Raji (cell line): ENCODE measurements around the gene VKORC1L1.

Experiments
- POLR2A ChIP-seq: IDR thresholded peaks from 2 replicates; pipeline ENCODE4 v1.6.1; 2011; ENCODE audit warnings: low read depth, low read length, control low read depth; ENCODE audit not compliant: insufficient read depth

Gene VKORC1L1

DNA sequence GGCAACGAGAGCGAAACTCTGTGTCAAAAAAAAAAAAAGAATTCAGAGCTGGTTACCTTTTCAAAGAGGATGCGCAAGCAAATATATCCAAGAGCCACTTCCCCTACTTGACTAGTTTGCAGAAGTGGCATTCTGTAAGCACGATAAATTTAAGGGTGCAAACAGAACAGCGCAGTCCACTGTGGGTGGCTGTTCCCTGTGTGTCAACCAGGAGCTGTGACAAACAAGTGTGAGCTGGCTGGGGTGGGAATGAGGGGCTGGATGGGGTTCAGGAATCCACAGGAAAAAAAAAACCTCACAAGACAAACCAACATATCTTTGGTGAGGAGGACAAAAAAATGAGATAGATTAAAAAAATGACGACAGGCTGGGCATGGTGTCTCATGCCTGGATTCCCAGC is 93.3 kb downstream of the VKORC1L1 start:
- no peak for TF ChIP-seq POLR2A

DNA sequence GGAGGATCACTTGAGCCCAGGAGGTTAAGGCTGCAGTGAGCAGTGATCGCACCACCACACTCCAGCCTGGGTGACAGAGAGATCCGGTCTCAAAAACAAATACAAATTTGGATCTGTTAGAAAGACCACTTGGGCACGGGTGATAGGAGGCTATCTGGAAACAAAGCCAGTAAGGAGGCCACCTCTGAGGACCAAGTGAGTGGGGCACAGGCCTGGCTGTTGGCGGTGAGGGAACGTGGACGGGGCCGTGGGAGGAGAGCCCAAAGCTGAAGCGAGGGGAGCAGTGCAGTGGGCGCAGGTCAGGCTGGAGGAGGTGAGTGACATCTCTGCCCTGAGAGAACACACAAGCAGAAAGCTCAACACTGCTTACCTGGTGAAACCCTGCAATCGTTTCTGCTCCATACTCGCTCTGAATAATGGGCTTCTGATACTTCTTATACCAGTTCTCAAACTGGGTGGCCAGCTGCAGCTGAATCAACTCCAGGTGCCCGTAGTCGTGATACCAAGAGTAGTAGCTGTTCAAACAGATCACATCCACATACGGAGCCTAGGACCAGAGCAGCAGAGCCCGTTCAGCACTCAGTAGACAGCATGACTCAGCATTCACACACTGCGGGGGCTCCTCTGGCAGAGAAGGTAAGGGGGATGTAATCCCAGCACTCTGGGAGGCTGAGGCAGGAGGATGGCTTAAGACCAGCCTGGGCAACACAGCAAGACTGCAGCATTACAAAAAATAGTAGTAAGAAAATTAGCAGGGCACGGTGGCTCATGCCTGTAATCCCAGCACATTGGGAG is 94.7 kb downstream of the VKORC1L1 start:
- TF ChIP-seq POLR2A, result no peak

DNA sequence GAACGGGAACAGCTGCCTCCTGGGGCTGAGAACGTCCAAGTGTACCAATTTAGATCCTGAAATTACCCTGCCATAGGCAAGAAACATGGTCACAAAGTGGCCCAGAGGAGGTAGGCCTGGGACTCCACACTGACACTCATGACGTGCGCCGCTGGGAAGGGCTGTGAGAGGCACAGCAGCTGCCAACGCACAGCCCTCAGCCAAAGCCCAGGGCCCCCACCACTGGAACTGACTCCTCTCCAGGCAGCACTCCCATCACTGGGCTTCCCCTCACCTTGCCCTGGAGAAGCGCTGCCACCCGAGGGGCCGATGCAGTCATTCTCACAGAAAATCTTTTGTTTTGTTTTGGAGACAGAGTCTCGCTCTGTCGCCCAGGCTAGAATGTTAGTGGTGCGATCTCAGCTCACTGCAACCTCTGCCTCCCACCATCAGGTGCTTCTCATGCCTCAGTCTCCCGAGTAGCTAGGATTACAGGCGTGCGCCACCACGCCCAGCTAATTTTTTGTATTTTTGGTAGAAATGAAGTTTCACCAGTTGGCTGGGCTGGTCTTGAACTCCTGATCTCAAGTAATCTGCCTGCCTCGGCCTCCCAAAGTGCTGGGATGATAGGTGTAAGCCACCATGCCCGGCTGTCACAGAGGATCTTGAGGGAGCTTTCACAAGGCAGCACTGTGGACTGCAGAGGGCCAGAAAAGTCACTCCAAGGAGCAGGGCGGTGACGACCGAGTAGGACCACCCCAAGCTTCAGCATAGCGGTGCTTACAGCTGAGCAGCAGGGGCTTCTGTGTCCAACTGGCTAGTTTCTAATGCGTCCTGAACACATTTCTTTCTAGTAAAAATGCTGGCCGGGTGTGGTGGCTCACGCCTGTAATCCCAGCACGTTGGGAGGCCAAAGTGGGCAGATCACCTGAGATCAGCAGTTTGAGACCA is 95.6 kb downstream of the VKORC1L1 start:
- no peak for TF ChIP-seq POLR2A

DNA sequence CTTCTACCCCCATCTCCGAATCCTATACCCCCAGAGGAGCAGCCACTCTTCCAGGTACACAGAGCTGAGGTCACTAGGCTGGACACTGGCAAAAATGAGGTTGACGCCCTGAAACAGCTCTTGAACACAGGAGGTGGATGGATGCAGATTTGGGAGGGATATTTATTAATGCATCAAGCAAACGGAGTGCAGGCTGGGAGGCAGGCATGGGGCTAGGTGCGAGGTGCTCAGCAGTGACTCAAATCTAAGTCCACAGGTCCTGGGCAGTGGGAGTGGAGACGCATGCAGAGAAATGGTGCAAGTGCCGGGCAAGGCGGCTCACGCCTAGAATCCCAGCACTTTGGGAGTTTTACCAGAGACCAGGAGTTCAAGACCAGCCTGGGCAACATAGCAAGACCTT is 98.1 kb downstream of the VKORC1L1 start:
- no peak for TF ChIP-seq POLR2A

DNA sequence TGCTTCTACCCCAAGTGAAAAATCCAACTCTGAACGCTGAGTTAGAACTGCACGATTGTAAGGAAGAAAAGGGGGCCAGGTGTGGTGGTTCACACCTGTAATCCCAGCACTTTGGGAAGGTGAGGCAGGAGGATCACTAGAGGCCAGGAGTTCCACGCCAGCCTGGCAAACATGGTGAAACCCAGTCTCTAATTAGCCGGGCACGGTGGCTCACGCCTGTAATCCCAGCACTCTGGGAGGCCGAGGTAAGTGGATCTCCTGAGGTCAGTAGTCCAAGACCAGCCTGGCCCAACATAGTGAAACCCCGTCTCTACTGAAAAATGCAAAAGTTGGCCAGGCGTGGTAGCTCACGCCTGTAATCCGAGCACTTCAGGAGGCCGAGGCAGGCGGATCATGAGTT is 100.1 kb downstream of the VKORC1L1 start:
- TF ChIP-seq POLR2A, result no peak

DNA sequence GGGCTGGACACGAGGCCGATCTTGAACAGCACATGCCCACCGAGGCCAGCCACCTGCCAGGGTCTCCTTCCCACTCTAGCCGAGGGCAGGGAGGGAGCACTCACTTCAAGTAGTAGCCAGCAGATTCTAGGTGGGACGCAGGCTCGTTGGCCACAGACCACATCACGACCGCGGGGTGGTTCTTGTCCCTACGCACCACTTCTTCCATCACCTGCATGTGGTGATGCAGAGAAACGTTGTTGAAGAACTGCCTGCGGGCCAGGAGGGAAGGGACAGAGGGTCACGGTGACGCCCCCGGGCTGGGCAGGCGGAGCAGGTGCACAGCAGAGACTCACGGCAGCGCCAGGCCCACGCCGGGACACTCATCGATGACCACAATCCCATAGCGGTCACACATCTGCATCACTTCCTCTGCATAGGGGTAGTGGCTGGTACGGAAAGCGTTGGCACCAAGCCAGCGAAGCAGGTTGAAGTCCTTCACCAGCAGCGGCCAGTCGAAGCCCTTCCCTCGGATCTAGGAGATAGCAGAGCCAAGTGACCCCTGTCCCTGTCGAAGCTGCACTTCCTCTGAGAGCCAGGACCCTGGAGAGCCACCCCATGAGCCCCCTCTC is 101.4 kb downstream of the VKORC1L1 start:
- no peak for TF ChIP-seq POLR2A

DNA sequence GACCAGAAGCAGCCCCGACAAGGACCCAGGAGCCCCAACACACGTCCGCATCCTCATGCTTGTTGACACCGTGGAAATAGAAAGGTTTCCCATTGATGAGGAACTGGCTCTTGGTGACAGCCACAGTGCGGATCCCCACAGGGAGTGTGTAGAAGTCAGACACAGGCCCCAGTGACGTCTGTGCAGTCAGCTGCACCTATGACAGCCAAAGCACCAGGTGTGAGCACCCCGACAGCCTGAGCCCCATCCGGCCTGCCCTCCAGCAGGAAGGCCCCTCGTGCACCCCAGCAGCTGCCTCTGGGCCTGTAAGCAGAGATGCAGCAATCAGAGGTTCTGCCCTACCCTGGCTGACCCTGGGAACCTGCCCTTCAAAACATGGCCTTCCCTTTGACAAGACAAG is 102.0 kb downstream of the VKORC1L1 start:
- no peak for TF ChIP-seq POLR2A

DNA sequence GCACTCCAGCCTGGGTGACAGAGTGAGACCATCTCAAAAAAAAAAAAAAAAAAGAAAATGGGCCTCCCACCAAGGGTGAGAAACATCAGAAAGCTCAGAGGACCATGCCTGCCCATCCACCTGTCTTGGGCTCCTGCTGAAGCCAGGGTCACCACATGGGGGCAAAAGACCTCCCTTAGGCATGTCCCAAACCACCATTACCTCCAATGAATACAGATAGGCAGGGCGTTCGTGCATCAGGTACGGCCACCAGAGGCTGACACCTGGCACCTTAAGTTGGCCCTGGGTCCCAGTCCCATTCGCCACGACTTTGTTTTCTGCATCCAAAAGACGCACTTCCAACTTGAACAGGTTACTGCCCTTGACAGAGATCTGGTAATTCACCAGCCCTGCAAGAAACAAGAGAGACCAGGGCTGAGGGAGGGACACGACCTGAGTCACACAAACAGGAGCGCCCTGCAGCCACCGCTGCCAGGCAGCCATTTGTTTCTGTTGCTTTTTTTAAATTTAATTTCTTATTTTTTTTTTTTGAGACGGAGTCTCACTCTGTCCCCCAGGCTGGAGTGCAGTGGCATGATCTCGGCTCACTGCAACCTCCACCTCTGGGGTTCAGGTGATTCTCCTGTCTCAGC is 103.1 kb downstream of the VKORC1L1 start:
- no peak for TF ChIP-seq POLR2A

DNA sequence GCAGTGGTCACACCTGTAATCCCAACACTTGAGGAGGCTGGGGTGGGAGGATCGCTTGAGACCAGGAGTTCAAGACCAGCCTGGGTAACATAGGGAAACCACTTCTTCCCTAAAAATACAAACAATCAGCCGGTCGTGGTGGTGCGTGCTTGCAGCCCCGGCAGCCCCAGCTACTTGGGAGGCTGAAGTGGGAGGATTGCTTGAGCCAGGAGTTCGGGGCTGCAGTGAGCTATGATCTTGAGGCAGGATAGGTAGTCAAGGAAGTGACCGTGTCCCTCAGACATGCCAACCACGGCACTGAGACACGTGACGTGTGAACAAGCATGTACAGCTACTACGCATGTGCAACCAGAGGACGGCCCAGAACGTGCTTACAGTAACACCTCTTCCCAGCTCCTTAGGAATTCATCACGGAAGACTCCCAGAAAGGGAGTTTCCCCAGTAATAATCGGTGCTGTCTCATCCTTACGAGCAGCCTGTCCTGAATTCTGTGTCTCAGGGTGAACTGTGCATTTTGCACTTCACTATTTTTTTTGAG is 103.9 kb downstream of the VKORC1L1 start:
- no peak for TF ChIP-seq POLR2A

DNA sequence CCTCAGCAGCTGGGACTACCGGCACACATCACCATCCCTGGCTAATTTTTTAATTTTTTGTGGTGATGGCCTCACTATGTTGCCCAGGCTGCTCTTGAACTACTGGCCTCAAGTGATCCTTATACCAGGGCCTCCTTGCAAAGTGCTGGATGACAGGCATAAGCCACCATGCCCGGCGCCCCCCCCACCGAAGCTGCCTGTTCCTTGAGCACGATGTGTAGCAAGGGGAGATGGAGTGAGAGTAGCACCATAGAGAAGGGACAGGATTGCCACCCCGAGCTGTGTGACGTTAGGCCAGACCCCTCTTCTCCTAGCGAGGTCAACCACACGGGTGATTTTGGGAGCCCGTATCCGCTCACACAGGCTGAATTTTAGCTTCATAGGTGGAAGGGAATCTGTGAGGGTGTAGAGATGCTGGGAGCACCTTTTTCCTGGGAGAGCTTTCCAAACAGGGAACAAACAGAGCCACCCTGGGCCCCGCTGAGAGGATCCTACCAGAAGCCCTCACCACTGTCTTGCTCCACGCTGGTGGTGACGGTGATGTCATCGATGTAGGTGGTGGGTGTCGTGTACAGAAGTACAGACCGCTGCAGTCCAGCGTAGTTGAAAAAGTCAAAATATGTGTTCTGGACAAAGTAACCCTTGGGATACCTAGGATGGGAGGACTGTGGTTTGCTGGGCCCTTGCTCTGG is 106.2 kb downstream of the VKORC1L1 start:
- TF ChIP-seq POLR2A, result no peak

DNA sequence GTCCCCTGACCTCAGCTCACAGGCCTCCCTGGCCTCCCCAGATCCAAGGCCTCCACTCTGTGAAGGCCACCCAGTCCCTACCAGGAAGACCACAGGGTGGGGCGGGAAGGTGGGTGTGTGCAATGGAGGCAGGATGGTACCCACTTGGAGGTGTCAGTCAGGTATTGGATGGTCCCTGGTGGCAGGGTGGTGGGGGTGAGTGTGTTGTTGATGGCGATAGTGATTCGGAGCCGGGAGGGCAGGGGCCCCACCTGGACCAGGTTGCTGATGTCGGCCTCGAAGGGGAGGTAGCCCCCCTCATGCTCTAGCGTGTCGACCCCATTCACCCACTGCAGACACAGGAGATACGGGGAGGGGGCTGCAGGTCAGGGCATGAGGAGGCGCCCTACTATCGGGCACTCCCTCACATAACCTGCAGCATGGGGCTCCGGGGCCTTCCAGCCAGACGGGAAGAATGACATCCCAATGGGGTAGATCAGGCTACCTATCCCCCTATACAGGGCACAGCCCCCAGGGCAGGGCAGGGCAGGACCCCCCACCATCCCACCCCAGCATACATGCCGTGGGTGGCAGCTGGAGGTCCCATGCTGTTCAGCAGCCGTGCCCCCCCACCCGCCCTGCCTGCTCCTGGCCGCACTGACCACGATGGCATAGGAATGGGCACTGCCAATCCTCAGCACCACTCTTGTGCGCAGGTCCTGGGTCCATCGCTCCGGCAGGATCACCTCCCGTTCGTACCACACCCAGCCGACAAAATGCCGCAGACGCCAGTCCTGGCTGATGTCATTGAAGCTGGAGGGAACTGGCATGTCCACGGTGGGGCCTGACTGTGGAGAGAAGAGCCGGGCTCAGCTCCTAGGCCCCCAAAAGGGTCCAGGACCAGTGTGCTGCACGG is 107.0 kb downstream of the VKORC1L1 start:
- no peak for TF ChIP-seq POLR2A

DNA sequence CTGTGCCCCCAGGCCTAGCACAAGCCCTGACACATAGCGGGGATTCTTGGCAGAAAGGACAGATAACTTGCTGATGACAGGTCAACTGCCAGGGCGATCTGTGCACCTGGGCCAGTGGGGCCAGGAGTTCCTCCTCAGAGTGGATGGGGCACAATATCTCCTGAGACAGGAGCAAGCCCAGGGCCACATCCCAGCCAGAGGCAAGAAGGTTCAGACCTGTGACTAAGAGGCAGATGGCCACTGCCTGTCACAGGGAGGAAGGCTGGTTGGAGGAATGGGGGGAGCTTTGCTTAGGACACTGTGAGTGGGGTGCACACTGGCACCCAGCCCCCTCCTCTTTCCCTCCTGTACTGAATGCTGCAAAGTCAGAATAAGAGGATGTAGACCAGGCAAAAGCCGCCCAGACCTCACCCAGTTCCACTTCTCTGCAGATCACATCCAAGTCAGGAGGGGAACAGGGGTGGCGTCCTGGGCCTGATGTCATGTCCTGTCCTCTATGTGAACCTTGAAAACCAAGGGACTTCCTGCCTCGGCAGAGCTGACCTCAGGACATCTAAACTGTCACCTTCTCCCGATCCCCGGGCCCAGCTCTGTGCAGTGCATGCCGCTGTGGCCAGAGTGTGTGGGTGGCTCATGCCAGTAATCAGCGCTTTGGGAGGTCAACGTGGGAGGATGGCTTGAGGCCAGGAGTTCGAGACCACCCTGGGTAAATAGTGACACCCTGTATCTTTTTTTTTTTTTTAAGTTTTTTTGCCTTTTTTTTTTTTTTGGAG is 107.8 kb downstream of the VKORC1L1 start:
- TF ChIP-seq POLR2A, result peak; percentile 65
